Endodermal cell (in vitro differentiated cells): ENCODE results near the gene FAF1. TPM values are rescaled to one million over a fixed set of nuclear protein-coding genes. Genes with fewer than 3 reads are reported as not detected.

Experiments used
- DNase-seq: peaks from one replicate; pipeline ENCODE4 v3.0.0-alpha.2; 2017
- H3K27ac ChIP-seq: 2 replicates; pipeline ENCODE4 v1.5.1; 2013; ENCODE audit warnings: mild to moderate bottlenecking, low read depth, low read length, moderate library complexity
- H3K27me3 ChIP-seq: 2 replicates; pipeline ENCODE4 v1.6.1; 2013; ENCODE audit warnings: mild to moderate bottlenecking, low read length, moderate library complexity; ENCODE audit not compliant: insufficient read depth, control insufficient read depth, poor library complexity, severe bottlenecking
- H3K36me3 ChIP-seq: 2 replicates; pipeline ENCODE4 v1.7.0; 2013; ENCODE audit warnings: mild to moderate bottlenecking, low read length, moderate library complexity; ENCODE audit not compliant: control insufficient read depth, insufficient read depth
- H3K4me1 ChIP-seq: one replicate; pipeline ENCODE4 v1.7.0; 2013; ENCODE audit warnings: low read length; ENCODE audit not compliant: control insufficient read depth, insufficient read depth
- H3K4me3 ChIP-seq: 2 replicates; pipeline ENCODE4 v1.5.1; 2013; ENCODE audit warnings: mild to moderate bottlenecking, low read length, moderate library complexity
- H3K9ac ChIP-seq: 2 replicates; pipeline ENCODE4 v1.6.1; 2013; ENCODE audit warnings: mild to moderate bottlenecking, low read length, moderate library complexity; ENCODE audit not compliant: poor library complexity, severe bottlenecking; ENCODE audit errors: extremely low read depth
- H3K9me3 ChIP-seq: 2 replicates; pipeline ENCODE4 v1.6.1; 2013; ENCODE audit warnings: mild to moderate bottlenecking, low read length, moderate library complexity; ENCODE audit not compliant: control insufficient read depth
- H3K27ac Mint-ChIP-seq: 2 replicates; pipeline ENCODE4 v1.8.0; 2020; ENCODE audit warnings: mixed read lengths
- H3K27me3 Mint-ChIP-seq: 2 replicates; pipeline ENCODE4 v1.8.0; 2021; ENCODE audit warnings: mild to moderate bottlenecking, mixed read lengths; ENCODE audit not compliant: insufficient read depth
- H3K36me3 Mint-ChIP-seq: 2 replicates; pipeline ENCODE4 v1.8.0; 2020; ENCODE audit warnings: low read depth, mixed read lengths
- H3K4me1 Mint-ChIP-seq: 2 replicates; pipeline ENCODE4 v1.8.0; 2020; ENCODE audit warnings: mixed read lengths
- H3K4me3 Mint-ChIP-seq: 2 replicates; pipeline ENCODE4 v1.8.0; 2020; ENCODE audit warnings: mild to moderate bottlenecking, moderate library complexity, mixed read lengths
- H3K9me3 Mint-ChIP-seq: 2 replicates; pipeline ENCODE4 v1.8.0; 2020; ENCODE audit warnings: mild to moderate bottlenecking, mixed read lengths
- whole genome bisulfite sequencing, 2 experiments: methylation state at CpG; one replicate each; pipeline versions ENCODE4 v1.1.5 to v1.1.7; 2013; ENCODE audit warnings: missing lambda C conversion rate in 2 of 2, mixed read lengths in 1 of 2; ENCODE audit not compliant: insufficient coverage in 1 of 2, insufficient read length in 1 of 2; 5-methylcytosine and 5-hydroxymethylcytosine counted together
- total RNA-seq, 2 donors: library from RNA; stranded (reverse); fragmentation: NEBNext Ultra II Directional in 1 of 2; extraction: Animal tissue kit (Norgen Biotek cat#: 25700) in 1 of 2; gene quantifications; 2 replicates in 1 of 2; 3 replicates in 1 of 2; pipeline ENCODE4 v1.2.1, GENCODE V29; 2021
- TF ChIP-seq, protein P1 (sequence below): fragments of 200-600 bp; sonication (generic); conservative IDR thresholded peaks from 2 replicates; pipeline ENCODE4 v1.5.0; 2021; ENCODE audit warnings: antibody characterized with exemption, mild to moderate bottlenecking

Gene FAF1
- total RNA-seq, 2 donors from 2014 or later, result 76.4 to 94.4 TPM

DNA sequence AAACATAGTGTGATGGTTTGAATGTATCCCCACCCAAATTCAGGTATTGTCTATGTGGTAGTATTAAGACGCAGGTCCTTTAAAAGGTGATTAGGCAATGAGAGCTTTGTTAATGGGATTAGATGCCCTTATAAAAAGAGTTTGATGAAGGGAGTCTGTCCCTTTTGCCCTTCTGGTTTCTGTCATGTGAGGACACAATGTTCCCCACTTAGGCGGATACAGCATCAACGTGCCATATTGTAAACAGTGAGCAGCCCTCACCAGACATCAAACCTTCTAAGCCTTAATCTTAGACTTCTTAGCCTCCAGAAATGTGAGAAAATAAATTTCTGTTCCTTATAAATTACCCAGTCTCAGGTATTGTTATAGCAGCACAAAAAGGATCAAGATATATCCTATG, 172.8 kb downstream of the FAF1 start:
- Histone ChIP-seq H3K27ac (no peak overlapping the region), H3K9me3 (no peaks in the 10 kb centered on the region), H3K9ac (no peak overlapping the region), H3K36me3 (peaks cover 21% of the 10 kb centered on the region), H3K27me3 (no peaks in the 10 kb centered on the region), H3K4me3 (no peak overlapping the region), H3K4me1 (no peaks in the 10 kb centered on the region)
- Mint-ChIP-seq H3K27me3 (no peaks in the 10 kb centered on the region), H3K9me3 (no peaks in the 10 kb centered on the region), H3K4me1 (peaks cover 8% of the 10 kb centered on the region), H3K27ac (no peak overlapping the region), H3K36me3 (peaks cover 9% of the 10 kb centered on the region), H3K4me3 (no peak overlapping the region)
- no peak for DNase-seq
- TF ChIP-seq, protein P1, sequence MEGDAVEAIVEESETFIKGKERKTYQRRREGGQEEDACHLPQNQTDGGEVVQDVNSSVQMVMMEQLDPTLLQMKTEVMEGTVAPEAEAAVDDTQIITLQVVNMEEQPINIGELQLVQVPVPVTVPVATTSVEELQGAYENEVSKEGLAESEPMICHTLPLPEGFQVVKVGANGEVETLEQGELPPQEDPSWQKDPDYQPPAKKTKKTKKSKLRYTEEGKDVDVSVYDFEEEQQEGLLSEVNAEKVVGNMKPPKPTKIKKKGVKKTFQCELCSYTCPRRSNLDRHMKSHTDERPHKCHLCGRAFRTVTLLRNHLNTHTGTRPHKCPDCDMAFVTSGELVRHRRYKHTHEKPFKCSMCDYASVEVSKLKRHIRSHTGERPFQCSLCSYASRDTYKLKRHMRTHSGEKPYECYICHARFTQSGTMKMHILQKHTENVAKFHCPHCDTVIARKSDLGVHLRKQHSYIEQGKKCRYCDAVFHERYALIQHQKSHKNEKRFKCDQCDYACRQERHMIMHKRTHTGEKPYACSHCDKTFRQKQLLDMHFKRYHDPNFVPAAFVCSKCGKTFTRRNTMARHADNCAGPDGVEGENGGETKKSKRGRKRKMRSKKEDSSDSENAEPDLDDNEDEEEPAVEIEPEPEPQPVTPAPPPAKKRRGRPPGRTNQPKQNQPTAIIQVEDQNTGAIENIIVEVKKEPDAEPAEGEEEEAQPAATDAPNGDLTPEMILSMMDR, result no peak
- 90 to 100% methylated on average over 2 to 3 of the region's 3 CpGs for WGBS, 2 experiments

DNA sequence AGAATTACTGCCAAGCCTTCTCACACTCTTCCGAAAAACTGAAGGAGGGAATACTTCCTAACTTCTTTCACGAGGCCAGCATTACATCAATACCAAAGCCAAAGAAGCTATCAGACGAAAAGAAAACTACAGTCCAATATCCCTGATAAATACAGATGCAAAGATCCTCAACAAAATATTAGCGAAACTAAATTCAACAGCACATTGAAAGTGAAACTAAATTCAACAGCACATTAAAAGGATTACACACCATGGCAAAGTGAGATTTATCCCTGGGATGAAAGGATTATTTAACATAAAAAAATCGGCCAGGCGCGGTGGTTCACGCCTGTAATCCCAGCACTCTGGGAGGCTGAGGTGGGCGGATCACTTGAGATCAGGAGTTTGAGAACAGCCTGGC, 176.8 kb downstream of the FAF1 start:
- Histone ChIP-seq H3K9me3 (no peaks in the 10 kb centered on the region), H3K36me3 (peaks cover 26% of the 10 kb centered on the region), H3K9ac (no peak overlapping the region), H3K4me1 (no peaks in the 10 kb centered on the region), H3K27ac (no peak overlapping the region), H3K27me3 (no peaks in the 10 kb centered on the region), H3K4me3 (no peak overlapping the region)
- H3K4me3 Mint-ChIP-seq, result no peak overlapping the region
- 91 to 100% methylated on average over 4 to 9 of the region's 9 CpGs for WGBS, 2 experiments
- peaks cover 9% of the 10 kb centered on the region for H3K36me3 Mint-ChIP-seq
- TF ChIP-seq, protein P1, result no peak
- no peaks in the 10 kb centered on the region for H3K4me1 Mint-ChIP-seq
- no peaks in the 10 kb centered on the region for H3K27me3 Mint-ChIP-seq
- H3K27ac Mint-ChIP-seq, result no peak overlapping the region
- no peaks in the 10 kb centered on the region for H3K9me3 Mint-ChIP-seq
- DNase-seq, result no peak

DNA sequence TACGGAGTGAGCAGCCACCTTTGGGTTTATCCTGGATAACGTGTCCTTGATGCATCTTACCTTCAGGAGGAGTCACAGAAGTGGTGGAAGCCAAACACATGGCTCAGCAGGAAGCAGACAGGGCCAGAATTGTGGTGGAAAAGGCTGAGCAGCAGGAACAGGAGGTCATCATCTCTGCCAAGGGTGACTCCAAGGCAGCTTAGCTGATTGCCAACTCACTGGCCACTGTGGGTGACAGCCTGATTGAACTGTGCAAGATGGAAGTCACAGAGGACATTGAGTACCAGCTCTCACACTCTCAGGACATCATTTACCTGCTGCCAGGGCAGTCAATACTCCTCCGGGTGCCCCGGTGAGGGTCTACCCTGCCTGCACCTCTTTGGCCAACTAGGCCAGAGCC, 179.3 kb downstream of the FAF1 start:
- Mint-ChIP-seq H3K27me3 (no peaks in the 10 kb centered on the region), H3K36me3 (peaks cover 4% of the 10 kb centered on the region), H3K4me1 (no peaks in the 10 kb centered on the region), H3K9me3 (no peaks in the 10 kb centered on the region), H3K27ac (no peak overlapping the region), H3K4me3 (no peak overlapping the region)
- DNase-seq, result peak; percentile 37
- no peaks in the 10 kb centered on the region for H3K4me1 ChIP-seq
- WGBS, 2 experiments, result 90 to 96% methylated on average over 2 to 4 of the region's 4 CpGs
- H3K27me3 ChIP-seq, result no peaks in the 10 kb centered on the region
- no peak overlapping the region for H3K9ac ChIP-seq
- no peaks in the 10 kb centered on the region for H3K9me3 ChIP-seq
- TF ChIP-seq, protein P1, result no peak
- peaks cover 5% of the 10 kb centered on the region for H3K36me3 ChIP-seq
- H3K4me3 ChIP-seq, result no peak overlapping the region
- no peak overlapping the region for H3K27ac ChIP-seq
